ENCODE results near the gene NDEL1. TPM values are rescaled to one million over a fixed set of nuclear protein-coding genes. Genes with fewer than 3 reads are reported as not detected.

NDEL1 gene
- total RNA-seq, result 10 to 100 TPM; 57.5 to 80.5 (median 63.6) TPM
- long read RNA-seq, donor 1, transcript NDEL1-201 (9 exons, 2,372 nt), result minor isoform, 5 of 18 reads
- long read RNA-seq, donor 1, transcript NDEL1-203 (10 exons, 1,858 nt), result major isoform, 6 of 18 reads
- long read RNA-seq, donor 1, partial matches to known transcripts, result 1 of 18 reads
- long read RNA-seq, donor 1, other reads (novel, unspliced or antisense), result 4 of 18 reads
- long read RNA-seq, donor 2, transcript NDEL1-201 (9 exons, 2,372 nt), result major isoform, 10 of 26 reads
- long read RNA-seq, donor 2, partial matches to known transcripts, result 5 of 26 reads
- long read RNA-seq, donor 2, other reads (novel, unspliced or antisense), result 6 of 26 reads

- Histone ChIP-seq H3K4me1 (ENCODE audit: low read depth) (peaks cover 14% of the 10 kb centered on the region), H3K9me3 (no peaks in the 10 kb centered on the region), H3K36me3 (ENCODE audit: low read depth) (no peaks in the 10 kb centered on the region), H3K4me3 (peak within 1 kb of the TSS; percentile 86)
- TF ChIP-seq, protein P1, sequence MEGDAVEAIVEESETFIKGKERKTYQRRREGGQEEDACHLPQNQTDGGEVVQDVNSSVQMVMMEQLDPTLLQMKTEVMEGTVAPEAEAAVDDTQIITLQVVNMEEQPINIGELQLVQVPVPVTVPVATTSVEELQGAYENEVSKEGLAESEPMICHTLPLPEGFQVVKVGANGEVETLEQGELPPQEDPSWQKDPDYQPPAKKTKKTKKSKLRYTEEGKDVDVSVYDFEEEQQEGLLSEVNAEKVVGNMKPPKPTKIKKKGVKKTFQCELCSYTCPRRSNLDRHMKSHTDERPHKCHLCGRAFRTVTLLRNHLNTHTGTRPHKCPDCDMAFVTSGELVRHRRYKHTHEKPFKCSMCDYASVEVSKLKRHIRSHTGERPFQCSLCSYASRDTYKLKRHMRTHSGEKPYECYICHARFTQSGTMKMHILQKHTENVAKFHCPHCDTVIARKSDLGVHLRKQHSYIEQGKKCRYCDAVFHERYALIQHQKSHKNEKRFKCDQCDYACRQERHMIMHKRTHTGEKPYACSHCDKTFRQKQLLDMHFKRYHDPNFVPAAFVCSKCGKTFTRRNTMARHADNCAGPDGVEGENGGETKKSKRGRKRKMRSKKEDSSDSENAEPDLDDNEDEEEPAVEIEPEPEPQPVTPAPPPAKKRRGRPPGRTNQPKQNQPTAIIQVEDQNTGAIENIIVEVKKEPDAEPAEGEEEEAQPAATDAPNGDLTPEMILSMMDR (IDR thresholded peaks at IDR 0.05), result no peak
- intact Hi-C loops (cut with DNase I, micrococcal nuclease), result no loop called here
- ATAC-seq, result peak; percentile 97
- peak; percentile 99 to 100 (median 99) for DNase-seq
These were observed at the start of gene NDEL1 for GRCh38 chr17:8435245-8436168. Gene NDEL1, plus strand, starts transcription at chr17:8435884. Its CDS starts 8,388 bp downstream, at chr17:8444272.

DNA sequence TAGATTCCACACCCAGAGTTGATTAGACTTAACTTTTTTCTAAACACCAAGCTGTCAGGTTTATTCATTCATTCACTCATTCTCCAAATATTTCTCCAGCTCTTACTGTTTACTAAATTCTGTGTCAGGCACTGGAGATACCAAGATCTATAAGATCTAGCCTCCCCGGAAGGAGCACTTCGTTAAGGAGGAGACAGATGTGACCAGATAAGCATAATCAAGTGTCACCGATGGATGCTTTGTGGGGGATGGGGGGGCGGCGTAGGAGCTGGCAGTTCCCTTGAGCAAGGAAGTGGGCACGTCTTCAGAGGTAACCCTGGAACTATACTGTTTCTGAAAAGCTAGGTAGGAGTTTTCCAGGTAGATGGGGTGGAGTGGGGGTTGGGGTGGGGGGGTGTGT is 48.8 kb upstream of the NDEL1 start:
- DNase-seq (no peak), ATAC-seq (no peak)
- Histone ChIP-seq H3K4me1 (ENCODE audit: low read depth) (peaks cover 17% of the 10 kb centered on the region), H3K4me3 (no peak overlapping the region), H3K9me3 (no peaks in the 10 kb centered on the region), H3K36me3 (ENCODE audit: low read depth) (no peaks in the 10 kb centered on the region)
- TF ChIP-seq, protein P1 (IDR thresholded peaks at IDR 0.05), result no peak
- intact Hi-C loops (cut with DNase I, micrococcal nuclease), result no loop called here

GRCh38 chr17:8387914-8388651 is 47.6 kb upstream of the NDEL1 start:
- Histone ChIP-seq H3K4me3 (no peak overlapping the region), H3K9me3 (no peaks in the 10 kb centered on the region), H3K4me1 (ENCODE audit: low read depth) (peaks cover 11% of the 10 kb centered on the region), H3K36me3 (ENCODE audit: low read depth) (no peaks in the 10 kb centered on the region)
- intact Hi-C loops (cut with DNase I, micrococcal nuclease), result no loop called here
- ATAC-seq (no peak), DNase-seq (no peak)
- TF ChIP-seq, protein P1 (IDR thresholded peaks at IDR 0.05), result no peak

- DNase-seq, result no peak
- intact Hi-C loops (cut with DNase I, micrococcal nuclease), result no loop called here
- Histone ChIP-seq H3K9me3 (no peaks in the 10 kb centered on the region), H3K4me3 (no peak overlapping the region), H3K4me1 (ENCODE audit: low read depth) (peaks cover 4% of the 10 kb centered on the region), H3K36me3 (ENCODE audit: low read depth) (no peaks in the 10 kb centered on the region)
- ATAC-seq, result no peak
- TF ChIP-seq, protein P1 (IDR thresholded peaks at IDR 0.05), result no peak
These were observed 44.0 kb upstream of the NDEL1 start for GRCh38 chr17:8391711-8392110.

DNA sequence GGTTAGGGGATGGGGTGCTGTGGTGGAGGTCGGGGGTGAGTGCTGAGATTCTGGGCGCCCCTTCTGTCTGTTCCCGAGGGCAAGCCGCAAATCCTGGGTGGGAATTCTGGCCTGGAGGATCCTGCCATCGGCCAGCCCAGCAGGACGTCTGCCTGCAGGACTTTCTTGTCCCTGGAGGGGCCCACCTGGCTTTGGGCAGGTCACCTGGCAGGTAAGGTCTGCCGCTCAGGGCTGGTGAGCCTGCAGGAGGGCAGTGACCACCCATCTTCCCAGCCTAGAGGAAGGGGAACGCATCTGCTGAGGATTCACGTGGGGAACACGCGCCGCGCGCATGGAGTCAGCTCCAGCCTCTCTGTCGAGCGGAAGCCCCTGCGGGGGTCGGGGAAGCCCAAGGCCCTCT is 43.4 kb upstream of the NDEL1 start:
- DNase-seq (no peak), ATAC-seq (no peak)
- Histone ChIP-seq H3K9me3 (no peaks in the 10 kb centered on the region), H3K4me3 (no peak overlapping the region), H3K36me3 (ENCODE audit: low read depth) (no peaks in the 10 kb centered on the region), H3K4me1 (ENCODE audit: low read depth) (peaks cover 4% of the 10 kb centered on the region)
- intact Hi-C loops (cut with DNase I, micrococcal nuclease), result no loop called here
- TF ChIP-seq, protein P1 (IDR thresholded peaks at IDR 0.05), result no peak

Measured in mucosa of descending colon (tissue), 3 donors.